CD4-positive, alpha-beta T cell treated with Interleukin-6 for 4 hours (primary cell): Measurements from ENCODE around the gene HTRA1.

Experiments
- DNase-seq: peaks from one replicate; pipeline ENCODE4 v3.0.0-alpha.2; 2020; ENCODE audit warnings: mixed read lengths

HTRA1 gene

GRCh38 chr10:122497241-122497640, 35.9 kb downstream of the HTRA1 start:
- no peak for DNase-seq

GRCh38 chr10:122498521-122498920, 37.2 kb downstream of the HTRA1 start:
- DNase-seq, result no peak

DNA sequence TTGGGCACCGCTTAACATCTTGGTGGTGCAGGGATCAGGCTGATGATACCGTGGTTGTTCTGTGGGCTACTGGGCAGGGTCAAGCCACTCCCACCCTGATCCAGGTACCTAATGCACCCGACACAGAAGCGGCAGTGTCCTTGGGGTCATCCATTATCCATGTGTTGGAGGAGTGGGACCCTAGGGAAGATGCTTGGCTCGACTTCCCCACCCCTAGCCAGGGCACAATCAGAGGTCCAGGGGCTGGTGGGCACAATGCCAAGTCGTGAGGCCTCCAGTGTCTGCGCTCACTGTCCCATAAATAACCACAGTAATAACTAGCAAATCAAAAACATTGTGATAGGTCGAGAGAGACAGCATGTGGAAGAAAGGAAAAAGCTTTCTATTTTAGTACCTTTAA, 37.7 kb downstream of the HTRA1 start:
- no peak for DNase-seq

GRCh38 chr10:122499491-122499941, 38.2 kb downstream of the HTRA1 start:
- DNase-seq, result no peak

DNA sequence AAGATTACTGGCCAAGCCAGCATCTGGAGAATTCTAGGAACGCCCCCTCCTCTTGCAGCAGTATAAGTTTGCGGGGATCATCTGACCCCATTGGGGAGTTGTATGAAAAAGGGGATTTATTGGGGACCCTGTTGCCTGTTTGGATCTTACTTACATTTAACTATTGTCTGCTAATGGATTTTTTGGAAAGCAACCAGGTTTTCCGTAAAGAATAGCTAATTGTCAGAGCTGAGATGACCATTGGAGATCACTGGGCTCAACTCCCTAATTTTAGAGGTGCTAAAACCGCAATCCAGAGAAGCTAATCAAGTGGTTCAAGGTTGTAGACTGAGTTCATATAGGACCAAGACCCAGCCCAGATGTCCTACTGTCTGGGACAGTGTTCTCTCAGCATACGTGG, 38.8 kb downstream of the HTRA1 start:
- DNase-seq, result no peak

GRCh38 chr10:122500726-122501125, 39.4 kb downstream of the HTRA1 start:
- no peak for DNase-seq

GRCh38 chr10:122503012-122503411, 41.7 kb downstream of the HTRA1 start:
- DNase-seq, result no peak

DNA sequence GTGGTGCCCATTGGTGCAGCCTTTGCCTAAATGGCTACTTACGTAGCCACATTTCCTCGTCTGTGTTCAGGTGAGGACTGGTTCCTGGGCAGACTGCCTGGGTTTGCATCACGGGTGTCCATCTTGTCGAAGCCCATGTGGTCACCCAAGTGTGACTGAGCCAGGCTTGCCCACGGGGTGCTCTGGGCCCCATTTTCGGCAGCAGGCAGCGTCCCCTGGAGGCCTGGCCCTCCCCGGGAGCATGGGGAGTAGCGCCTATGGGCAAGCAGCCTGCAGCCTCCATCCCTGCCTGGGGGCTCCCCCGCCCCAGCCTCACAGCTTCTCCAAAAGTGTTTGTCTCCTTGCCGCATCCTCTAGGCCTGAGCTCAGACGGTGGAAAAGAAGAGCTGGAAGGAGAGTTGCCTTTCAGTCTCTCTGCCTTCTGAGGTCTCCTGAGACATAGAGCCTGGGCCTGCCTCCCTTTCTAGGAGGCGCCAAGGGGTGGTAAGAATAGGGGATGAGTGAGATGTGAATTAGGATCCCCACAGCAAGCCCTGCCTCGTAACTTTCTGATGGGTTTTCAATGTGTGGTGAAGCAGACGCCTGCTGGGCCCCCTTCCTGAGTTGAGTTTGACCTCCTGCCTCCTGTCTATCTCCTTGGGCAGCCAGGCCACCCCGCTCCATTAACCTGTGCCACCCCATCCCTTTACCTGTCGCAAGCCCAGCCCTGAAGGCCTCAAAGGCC, 42.7 kb downstream of the HTRA1 start:
- no peak for DNase-seq

GRCh38 chr10:122504610-122504950, 43.2 kb downstream of the HTRA1 start:
- no peak for DNase-seq

- no peak for DNase-seq
Measured at GRCh38 chr10:122505011-122505410, 43.7 kb downstream of the HTRA1 start.

DNA sequence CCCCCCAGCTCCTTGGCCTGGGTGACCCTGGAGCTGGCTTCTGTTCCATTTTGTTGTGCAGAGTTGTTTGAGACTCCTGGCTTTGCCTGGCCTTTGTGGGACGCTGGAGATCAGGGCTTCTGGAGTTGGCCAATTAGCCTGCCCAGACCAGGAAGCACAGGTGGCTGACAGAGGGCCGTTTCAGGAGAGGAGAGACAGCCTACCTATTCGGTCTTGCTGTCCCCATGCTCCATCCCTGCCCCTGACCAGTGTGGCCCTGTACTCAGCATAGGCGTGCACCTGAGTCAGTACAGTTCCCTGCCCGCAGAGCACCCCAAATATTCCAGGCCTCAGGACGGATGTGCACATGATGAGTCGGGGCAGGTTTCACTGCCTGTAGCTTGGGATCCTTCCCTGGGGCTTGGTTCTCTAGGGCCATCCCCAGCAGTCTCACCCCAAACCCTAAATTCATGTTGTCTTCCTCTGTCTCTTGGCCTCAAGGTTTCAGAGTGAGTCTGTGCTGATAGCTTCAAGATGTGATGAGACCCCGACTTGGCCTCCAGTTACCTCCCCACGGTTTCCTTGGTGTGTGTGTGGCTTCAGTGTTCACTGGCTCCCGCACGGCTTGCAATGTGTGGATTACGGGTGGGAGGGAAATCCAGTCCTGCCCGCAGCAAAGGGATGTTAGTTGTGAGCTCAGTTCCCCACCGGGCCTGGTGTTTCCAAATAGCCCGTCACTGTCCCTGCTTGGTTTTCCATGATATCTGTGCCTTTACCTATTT, 44.7 kb downstream of the HTRA1 start:
- no peak for DNase-seq

- no peak for DNase-seq
Measured at GRCh38 chr10:122507616-122508015, 46.3 kb downstream of the HTRA1 start.

DNA sequence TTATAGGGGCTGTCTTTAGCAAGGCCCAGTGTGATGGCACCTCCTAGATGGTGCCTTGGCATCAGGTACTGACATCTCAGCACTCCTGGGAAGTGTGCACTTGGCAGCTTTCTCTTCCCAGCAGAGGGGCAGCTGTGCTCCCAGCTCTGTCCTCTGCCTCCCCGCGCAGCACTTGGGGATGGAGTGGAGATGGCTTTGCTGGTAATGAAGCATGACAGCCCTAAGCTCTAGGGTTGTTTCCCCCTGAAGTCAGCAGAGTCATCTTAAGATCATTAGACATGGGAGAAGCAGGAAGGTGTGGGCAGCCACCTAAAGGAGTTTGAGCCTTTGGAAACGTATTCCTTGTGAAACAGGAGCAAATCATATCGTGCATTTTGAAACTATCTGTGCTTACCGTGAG, 46.7 kb downstream of the HTRA1 start:
- DNase-seq, result no peak

DNA sequence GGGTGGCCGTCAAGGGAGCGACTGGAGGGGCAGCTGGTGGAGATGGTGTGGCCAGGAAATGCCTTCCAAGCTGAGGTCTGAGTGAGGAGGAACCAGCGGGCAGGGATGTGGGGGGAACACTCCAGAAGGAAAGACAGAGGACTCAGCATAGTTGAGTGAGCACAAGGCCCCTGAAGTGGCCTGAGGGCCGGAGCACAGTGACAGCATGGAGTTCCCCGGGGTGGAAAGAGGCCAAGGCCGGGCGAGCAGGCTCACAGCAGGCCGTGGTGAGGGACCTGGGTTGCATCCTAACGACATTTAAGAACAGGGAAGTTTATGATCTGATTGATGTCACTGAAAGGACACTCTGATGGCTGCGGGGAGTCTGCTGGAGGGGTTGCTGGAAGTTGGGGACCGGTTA, 48.0 kb downstream of the HTRA1 start:
- DNase-seq, result no peak

GRCh38 chr10:122510326-122510725, 49.0 kb downstream of the HTRA1 start:
- no peak for DNase-seq

DNA sequence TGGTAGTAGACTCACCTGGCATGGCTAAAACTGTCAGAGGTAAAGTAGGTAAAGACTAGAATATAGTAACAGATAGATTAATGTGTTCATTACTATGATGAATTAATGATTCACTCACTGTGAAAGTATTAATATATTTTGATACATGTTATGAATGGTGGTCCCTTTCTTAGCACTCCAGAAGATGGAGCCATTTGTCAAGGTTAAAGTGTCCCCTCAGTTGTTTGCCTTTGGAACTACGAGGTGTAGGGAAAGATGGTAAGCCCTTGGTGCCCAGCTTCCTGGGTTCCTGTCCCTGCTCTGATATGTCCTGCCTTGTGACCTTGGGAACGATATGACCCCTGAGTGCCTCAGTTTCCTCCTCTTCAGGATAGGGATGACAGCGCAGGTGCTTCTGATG, 49.4 kb downstream of the HTRA1 start:
- DNase-seq, result no peak

DNA sequence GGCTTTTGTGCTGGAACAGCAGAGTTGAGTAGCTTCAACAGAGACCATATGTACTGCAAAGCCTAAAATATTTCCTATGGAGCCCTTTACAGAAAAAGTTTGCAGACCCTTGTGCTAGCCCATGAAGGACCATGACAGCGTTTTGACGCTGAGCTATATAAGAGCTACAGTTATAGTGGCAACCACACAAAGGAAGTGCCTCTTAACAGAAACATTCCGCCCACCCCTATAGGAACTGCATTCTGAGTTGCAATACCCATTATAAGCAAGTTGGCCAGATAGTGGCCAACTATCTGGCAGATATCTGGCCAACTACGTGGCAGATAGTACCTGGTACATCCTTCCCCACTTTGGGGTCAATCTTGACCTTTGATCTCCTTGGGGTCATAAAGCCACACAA, 51.7 kb downstream of the HTRA1 start:
- DNase-seq, result no peak

GRCh38 chr10:122514045-122514840, 52.9 kb downstream of the HTRA1 start:
- no peak for DNase-seq

DNA sequence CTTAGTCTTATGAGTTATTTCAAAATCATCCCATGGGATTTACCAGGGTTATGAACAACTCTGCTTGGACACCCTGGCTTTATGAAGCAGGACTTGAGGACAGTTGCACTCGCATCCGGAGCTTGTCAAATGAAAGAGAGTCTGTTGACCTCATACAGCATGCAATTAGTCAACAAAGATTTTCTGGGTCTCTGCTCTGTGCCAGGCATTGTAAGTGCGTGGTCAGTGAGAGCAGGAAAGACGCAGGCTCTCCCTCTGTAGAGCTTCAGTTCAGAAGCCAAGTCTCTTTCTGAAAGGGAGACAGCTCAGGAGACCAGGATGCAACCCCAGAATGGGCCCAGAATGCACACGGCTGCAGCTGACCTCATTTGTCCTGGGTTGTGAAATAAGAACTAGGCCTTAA, 53.7 kb downstream of the HTRA1 start:
- no peak for DNase-seq

- DNase-seq, result peak; percentile 70
Measured at GRCh38 chr10:122515588-122516231, 54.4 kb downstream of the HTRA1 start.

DNA sequence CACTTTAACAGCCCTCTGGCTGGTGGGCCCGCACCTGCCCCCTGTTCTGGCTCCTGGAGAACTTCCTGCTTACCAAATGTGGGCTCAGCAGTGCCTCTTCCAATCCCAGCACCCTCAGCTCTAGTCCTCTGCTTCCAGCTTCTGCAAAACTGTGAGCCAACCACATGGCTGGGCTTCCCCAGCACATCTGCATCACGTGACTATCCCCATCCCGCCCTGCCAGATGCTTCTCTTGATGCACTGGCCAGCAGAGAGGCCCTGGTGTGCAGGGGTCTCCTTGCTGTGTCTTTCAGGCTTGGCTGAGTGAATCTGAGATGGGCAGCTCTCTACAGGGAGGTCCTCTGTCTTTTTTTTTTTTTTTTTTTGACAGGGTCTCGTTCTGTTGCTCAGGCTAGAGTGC, 55.4 kb downstream of the HTRA1 start:
- DNase-seq, result no peak

DNA sequence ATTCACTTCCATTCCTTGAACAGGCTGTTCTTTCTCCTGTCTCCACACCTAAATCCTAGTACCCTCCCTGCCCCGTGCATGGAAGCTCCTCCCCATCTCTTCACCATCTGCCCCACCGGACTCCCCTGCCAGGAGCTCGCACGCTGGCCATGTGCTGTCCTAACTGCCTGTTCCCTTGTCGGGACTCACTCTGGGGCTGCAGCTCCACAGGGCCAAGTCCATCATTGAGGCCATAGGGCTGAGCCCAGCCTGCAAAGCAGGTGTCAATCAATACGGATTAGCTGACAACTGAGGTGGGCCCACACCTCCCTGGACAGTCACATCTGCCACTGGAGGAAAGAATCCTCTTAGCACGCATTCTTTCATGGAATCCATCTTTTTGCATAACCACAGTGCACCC, 57.8 kb downstream of the HTRA1 start:
- no peak for DNase-seq

DNA sequence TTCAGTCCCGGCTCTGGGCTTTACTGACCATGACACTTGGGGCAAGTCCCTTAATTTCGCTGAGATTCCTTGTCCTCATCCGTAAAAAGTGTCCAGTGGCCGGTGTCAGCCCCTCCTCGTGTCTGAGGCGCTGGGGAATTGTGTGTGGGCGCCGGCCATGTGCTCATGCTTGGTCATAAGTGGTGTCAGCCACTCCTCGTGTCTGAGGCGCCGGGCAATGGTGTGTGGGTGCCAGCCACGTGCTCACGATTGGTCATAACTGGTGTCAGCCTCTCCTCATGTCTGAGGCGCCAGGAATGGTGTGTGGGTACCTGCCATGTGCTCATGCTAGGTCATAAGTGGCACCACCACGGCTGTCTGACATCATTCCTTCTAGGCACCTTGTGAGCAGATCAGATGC, 58.5 kb downstream of the HTRA1 start:
- no peak for DNase-seq
